Ovary (tissue), 3 donors: ENCODE data around the gene ACVR1.

Experiments used
- EP300 ChIP-seq: sonication (generic); formaldehyde crosslinking; IDR thresholded peaks from one replicate; pipeline ENCODE4 v1.6.1; 2017; ENCODE audit warnings: antibody characterized with exemption
- POLR2A ChIP-seq: fragments of 450-650 bp; IDR thresholded peaks from one replicate; pipeline ENCODE4 v1.6.1; 2017; ENCODE audit warnings: antibody characterized with exemption, mild to moderate bottlenecking, moderate library complexity
- TF ChIP-seq, protein P1 (sequence below), 3 donors: fragments of 450-650 bp in 2 of 3; fragments of 200-600 bp in 1 of 3; IDR thresholded peaks; one replicate each; pipeline versions ENCODE4 v1.5.1 to v1.8.0; 2016 to 2022; ENCODE audit warnings: antibody characterized with exemption in 3 of 3, mild to moderate bottlenecking in 1 of 3
- donor health status: DM: no; HTN: no; CAD: no.

DNA sequence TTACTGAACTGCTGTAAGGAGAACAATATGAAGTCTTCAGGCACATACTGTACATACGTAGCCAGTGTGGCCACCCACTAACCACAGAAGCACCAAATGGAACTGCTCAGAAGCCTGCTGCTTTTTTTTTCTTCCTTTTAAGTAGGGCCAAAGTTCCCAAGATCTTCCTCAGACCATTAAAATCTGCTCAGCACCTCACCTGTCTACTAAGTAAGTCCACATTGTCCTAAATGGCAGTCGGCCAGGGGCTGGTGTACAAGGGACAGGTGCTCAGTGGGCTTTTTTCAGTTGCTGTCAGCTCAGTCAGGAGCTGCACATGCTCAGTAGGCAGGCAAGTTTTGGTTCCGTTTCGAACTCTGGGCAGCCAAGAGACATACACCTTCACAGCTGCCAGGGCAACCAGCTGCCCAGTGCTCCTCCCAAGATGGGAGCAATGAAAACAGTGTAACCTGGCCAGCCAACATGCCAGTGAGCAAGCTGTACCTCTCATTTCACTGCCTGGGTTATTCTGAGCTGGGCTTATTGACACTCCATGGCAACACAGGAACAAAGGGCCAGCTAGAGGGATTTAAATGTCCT lies 86.1 kb downstream of the ACVR1 start:
- TF ChIP-seq POLR2A (no peak), EP300 (no peak)
- TF ChIP-seq, protein P1, sequence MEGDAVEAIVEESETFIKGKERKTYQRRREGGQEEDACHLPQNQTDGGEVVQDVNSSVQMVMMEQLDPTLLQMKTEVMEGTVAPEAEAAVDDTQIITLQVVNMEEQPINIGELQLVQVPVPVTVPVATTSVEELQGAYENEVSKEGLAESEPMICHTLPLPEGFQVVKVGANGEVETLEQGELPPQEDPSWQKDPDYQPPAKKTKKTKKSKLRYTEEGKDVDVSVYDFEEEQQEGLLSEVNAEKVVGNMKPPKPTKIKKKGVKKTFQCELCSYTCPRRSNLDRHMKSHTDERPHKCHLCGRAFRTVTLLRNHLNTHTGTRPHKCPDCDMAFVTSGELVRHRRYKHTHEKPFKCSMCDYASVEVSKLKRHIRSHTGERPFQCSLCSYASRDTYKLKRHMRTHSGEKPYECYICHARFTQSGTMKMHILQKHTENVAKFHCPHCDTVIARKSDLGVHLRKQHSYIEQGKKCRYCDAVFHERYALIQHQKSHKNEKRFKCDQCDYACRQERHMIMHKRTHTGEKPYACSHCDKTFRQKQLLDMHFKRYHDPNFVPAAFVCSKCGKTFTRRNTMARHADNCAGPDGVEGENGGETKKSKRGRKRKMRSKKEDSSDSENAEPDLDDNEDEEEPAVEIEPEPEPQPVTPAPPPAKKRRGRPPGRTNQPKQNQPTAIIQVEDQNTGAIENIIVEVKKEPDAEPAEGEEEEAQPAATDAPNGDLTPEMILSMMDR (IDR thresholded peaks at IDR 0.05): no peak
